Calu3 (cell line): ENCODE data around the gene PTPRN2. TPM values are rescaled to one million over a fixed set of nuclear protein-coding genes. Genes with fewer than 3 reads are reported as not detected.

Experiments
- BruUV-seq: library from RNA; stranded (reverse); fragments of 400-500 nt; replicated peaks from 2 replicates; lab custom pipeline; 2021; lab: Mats Ljungman, UMichigan
- CTCF ChIA-PET: fragments of 300-600 bp; sonication (Branson Sonifier 250); formaldehyde crosslinking; loops from one replicate; lab custom pipeline; 2022; ENCODE audit warnings: antibody characterized with exemption; lab: Charles Lee
- DNase-seq: peaks from one replicate; pipeline ENCODE4 v3.0.0; 2022
- H3K27ac Mint-ChIP-seq: one replicate; pipeline ENCODE4 v1.8.0; 2022; ENCODE audit warnings: mixed read lengths; ENCODE audit not compliant: unreplicated experiment
- H3K27me3 Mint-ChIP-seq: one replicate; pipeline ENCODE4 v1.8.0; 2022; ENCODE audit warnings: mixed read lengths; ENCODE audit not compliant: unreplicated experiment
- H3K36me3 Mint-ChIP-seq: one replicate; pipeline ENCODE4 v1.8.0; 2022; ENCODE audit warnings: mild to moderate bottlenecking, moderate library complexity, mixed read lengths; ENCODE audit not compliant: insufficient read depth, unreplicated experiment
- H3K4me1 Mint-ChIP-seq: one replicate; pipeline ENCODE4 v1.8.0; 2022; ENCODE audit warnings: mild to moderate bottlenecking, low read depth, mixed read lengths; ENCODE audit not compliant: unreplicated experiment
- H3K4me3 Mint-ChIP-seq: one replicate; pipeline ENCODE4 v1.8.0; 2022; ENCODE audit warnings: mild to moderate bottlenecking, low read depth, moderate library complexity, mixed read lengths; ENCODE audit not compliant: unreplicated experiment
- H3K9me3 Mint-ChIP-seq: one replicate; pipeline ENCODE4 v1.8.0; 2022; ENCODE audit warnings: low read depth, mixed read lengths; ENCODE audit not compliant: unreplicated experiment
- intact Hi-C: fragments of 100-400 bp; cut with micrococcal nuclease; formaldehyde crosslinking; loops from one replicate; pipeline ENCODE4 v1.10.0; 2022; ENCODE audit not compliant: unreplicated experiment
- total RNA-seq: library from RNA; stranded (reverse); gene quantifications from 2 replicates; pipeline ENCODE4 v1.2.3, GENCODE V29; 2022
- TF ChIP-seq, protein P1 (sequence below): fragments of 200-600 bp; IDR thresholded peaks from one replicate; pipeline ENCODE4 v1.8.0; 2022; ENCODE audit warnings: antibody characterized with exemption; ENCODE audit not compliant: unreplicated experiment

PTPRN2 gene
- total RNA-seq, 1 experiment from 2014 or later, result 2.0 TPM

DNA sequence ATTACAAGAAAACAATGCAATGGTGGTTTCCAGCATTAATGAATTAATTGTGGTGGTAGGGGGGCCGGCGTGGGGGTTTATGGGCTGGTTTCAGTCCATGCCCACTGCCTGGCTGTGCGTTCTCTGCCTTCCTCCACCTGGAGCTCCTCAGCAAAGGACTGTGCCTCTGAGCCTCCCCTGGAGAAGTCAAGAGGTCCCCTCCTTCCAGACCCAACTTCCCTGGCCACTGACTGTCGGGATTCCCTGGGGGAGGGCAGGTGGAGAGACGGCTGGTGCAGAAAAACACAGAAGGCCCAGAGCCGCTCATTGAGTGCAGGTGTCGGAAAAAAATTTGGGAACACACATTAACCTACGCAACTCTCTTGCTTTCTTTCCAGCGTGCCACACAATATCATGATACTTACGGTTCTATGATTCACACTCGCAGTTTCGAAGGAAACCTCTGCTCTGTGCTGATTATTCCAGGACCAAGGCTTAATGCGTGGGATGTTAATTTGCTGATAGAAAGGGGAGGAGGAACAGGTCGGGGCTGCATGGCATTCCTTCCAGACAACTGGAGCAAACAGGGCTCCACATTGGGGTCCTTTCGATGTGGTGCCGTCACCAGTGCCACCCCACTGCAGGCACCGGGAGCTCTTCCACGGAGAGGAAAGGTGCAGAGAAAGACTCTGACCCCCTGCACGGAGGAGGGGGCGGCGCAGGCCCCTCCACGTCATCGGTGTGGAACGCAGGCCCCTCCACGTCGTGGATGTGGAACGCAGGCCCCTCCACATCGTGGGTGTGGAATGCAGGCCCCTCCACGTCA lies 744.1 kb downstream of the PTPRN2 start:
- Mint-ChIP-seq H3K9me3 (no peaks in the 10 kb centered on the region), H3K36me3 (no peaks in the 10 kb centered on the region), H3K27ac (no peak overlapping the region), H3K27me3 (no peaks in the 10 kb centered on the region), H3K4me3 (no peak overlapping the region), H3K4me1 (no peaks in the 10 kb centered on the region)
- intact Hi-C loops, result no loop called here
- DNase-seq, result no peak
- CTCF ChIA-PET, result no interaction called here
- TF ChIP-seq, protein P1, sequence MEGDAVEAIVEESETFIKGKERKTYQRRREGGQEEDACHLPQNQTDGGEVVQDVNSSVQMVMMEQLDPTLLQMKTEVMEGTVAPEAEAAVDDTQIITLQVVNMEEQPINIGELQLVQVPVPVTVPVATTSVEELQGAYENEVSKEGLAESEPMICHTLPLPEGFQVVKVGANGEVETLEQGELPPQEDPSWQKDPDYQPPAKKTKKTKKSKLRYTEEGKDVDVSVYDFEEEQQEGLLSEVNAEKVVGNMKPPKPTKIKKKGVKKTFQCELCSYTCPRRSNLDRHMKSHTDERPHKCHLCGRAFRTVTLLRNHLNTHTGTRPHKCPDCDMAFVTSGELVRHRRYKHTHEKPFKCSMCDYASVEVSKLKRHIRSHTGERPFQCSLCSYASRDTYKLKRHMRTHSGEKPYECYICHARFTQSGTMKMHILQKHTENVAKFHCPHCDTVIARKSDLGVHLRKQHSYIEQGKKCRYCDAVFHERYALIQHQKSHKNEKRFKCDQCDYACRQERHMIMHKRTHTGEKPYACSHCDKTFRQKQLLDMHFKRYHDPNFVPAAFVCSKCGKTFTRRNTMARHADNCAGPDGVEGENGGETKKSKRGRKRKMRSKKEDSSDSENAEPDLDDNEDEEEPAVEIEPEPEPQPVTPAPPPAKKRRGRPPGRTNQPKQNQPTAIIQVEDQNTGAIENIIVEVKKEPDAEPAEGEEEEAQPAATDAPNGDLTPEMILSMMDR, result no peak
- no TSS peak for BruUV-seq

DNA sequence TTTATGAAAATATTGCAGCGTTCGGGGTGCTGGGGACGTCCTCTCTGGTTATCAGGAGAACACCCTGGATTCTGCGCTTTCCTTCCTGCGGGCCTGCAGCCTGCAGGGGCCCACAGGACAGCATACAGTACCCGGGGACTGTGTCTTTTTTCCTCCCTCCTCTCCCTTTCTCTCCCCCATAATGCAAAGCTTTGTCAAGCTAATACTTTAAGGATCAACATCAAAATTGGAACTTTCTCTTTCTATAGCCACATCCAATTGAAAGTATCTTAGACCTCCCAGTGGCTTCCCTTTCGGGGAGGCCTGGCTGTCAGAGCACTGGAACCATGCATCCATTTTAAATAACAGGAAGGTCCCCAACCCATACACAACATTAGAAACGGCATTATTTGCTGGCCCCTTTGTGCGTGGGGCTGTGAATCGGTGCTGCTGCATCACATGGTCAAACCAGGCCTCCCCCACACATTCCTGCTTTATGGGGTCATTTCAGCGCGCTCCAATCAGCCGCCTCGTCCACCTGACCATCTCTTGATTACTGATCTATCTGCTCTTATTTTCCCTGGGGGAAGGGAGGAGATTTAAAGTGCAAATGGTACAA lies 745.8 kb downstream of the PTPRN2 start:
- intact Hi-C loops, result no loop called here
- DNase-seq, result no peak
- no peak overlapping the region for H3K4me3 Mint-ChIP-seq
- H3K9me3 Mint-ChIP-seq, result no peaks in the 10 kb centered on the region
- TF ChIP-seq, protein P1, result no peak
- H3K36me3 Mint-ChIP-seq, result no peaks in the 10 kb centered on the region
- no peak overlapping the region for H3K27ac Mint-ChIP-seq
- CTCF ChIA-PET, result no interaction called here
- BruUV-seq, result no TSS peak
- H3K27me3 Mint-ChIP-seq, result no peaks in the 10 kb centered on the region
- H3K4me1 Mint-ChIP-seq, result no peaks in the 10 kb centered on the region

DNA sequence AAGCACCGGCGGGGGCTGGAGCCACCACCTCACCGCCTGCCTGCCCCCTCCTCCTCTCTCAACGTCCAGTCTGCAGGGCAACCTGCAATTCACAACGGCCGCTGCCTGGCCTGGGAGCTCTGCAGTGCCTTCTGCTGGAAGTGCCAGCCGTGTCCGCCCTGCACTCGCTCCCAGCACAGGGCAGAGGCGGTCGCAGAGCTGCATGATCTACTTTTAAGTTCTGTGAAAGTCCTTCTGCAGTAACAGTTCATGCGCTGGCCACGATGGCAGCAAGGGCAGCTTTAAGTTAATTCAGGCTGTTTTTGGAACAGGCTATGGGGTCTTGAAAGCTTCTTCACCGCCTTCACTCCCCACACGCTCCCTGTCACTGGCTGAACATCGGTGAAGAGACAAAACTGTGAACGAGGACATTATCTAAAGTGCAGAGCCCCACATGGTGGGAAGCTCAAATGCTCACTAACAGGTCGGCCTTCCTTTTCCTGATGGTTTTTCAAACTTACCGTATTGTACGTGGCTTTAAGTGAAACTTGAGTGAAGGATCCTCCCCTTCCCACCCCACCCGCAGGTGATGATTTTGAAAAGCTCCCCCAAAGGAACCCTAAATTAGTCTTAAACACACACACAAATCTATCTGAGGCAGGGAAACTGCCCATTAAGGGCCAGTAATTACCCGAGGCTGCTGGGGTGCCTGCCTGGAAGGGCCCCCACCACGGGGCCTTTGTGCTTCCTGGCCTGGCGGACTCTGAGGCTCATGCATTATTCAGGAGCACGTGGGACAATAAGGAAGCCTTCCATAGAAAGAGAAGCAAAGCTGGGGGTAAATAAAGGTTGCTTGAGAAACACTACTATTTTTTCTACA lies 746.5 kb downstream of the PTPRN2 start:
- BruUV-seq, result no TSS peak
- Mint-ChIP-seq H3K9me3 (no peaks in the 10 kb centered on the region), H3K4me3 (no peak overlapping the region), H3K36me3 (no peaks in the 10 kb centered on the region), H3K27me3 (no peaks in the 10 kb centered on the region), H3K27ac (no peak overlapping the region), H3K4me1 (no peaks in the 10 kb centered on the region)
- intact Hi-C loops, result no loop called here
- CTCF ChIA-PET, result no interaction called here
- DNase-seq, result no peak
- TF ChIP-seq, protein P1, result no peak

DNA sequence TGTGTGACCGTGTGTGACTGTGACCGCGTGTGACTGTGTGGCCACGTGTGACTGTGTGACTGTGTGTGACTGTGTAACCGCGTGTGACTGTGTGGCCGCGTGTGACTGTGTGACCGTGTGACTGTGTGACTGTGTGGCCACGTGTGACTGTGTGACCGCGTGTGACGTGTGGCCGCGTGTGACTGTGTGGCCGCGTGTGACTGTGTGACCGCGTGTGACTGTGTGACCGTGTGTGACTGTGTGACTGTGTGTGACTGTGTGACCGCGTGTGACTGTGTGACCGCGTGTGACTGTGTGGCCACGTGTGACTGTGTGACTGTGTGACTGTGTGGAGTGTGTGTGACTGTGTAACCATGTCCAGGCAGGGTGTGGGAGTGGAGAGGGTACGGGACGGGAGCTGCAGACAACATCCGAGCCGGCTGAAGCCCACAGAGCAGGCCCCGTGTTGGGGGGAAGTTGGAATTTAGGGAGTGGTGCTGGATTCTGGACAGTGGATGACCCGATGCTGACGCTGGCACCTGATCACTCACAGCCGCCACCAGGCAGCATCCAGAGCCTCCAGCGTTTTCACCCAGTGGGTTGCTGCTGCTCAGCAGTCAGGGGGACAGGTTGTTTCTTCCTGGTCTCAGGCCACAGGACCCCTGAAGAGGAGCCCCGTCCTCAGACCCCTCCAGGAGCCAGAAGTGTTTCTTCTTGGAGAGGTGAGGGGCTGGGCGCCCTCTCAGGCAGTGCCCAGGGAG lies 747.3 kb downstream of the PTPRN2 start:
- peaks cover under 1% of the 10 kb centered on the region for H3K9me3 Mint-ChIP-seq
- CTCF ChIA-PET, result no interaction called here
- no peaks in the 10 kb centered on the region for H3K4me1 Mint-ChIP-seq
- TF ChIP-seq, protein P1, result no peak
- H3K36me3 Mint-ChIP-seq, result no peaks in the 10 kb centered on the region
- H3K27me3 Mint-ChIP-seq, result no peaks in the 10 kb centered on the region
- no TSS peak for BruUV-seq
- DNase-seq, result no peak
- intact Hi-C loops, result no loop called here
- H3K4me3 Mint-ChIP-seq, result no peak overlapping the region
- H3K27ac Mint-ChIP-seq, result no peak overlapping the region
